ENCODE results near the gene PADI4. TPM values are rescaled to one million over a fixed set of nuclear protein-coding genes. Genes with fewer than 3 reads are reported as not detected.

PADI4 gene
- total RNA-seq, 1 experiment from 2014 or later: not detected

DNA sequence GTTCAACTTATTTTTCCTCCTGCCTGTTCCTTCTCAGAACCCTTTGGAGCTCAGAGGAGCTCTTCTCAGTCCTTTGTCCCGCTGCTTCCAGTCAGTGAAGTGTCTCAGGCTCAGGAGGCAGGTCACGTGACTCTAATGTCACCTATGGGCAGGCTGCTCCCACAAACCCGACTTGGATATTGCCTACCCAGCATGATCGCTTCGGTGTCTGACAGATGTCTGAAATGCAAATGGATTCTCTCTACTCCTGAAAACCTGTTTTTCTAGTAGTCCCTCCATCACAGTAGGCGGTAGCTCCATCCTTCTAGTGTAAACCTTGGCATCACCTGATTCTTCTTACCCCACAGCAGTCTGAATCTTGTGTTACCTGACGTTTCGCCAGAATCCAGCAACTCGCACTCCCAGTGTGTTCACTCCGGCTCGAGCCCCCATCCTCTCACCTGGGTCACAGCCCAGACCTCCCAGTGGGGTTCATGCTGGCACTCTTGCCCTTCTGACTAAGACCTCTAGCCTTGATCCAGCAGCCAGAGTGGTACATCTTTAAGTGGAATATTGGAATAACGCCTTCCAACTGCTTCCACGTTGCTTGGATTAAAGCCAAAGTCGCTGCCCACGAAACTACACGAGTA, 69.4 kb downstream of the PADI4 start:
- Histone ChIP-seq H3K27ac (ENCODE audit: low read length) (no peak overlapping the region), H3K4me3 (ENCODE audit: low read depth in 2 of 2, low read length in 2 of 2) (no peak overlapping the region), H3K27me3 (ENCODE audit: control insufficient read depth, insufficient read depth, low read length) (no peaks in the 10 kb centered on the region), H3K36me3 (ENCODE audit: control insufficient read depth, insufficient read depth, low read length) (no peaks in the 10 kb centered on the region), H3K4me1 (ENCODE audit: control insufficient read depth, insufficient read depth, low read length) (no peaks in the 10 kb centered on the region), H3K9me3 (ENCODE audit: control insufficient read depth, insufficient read depth, low read depth, low read length) (no peaks in the 10 kb centered on the region)
- ChIA-PET CTCF (no interaction called here), POLR2A (no interaction called here)
- DNase-seq (ENCODE audit: low read depth, low spot score): no peak
- no peak for ATAC-seq
- no peak for TF ChIP-seq POLR2AphosphoS5 (IDR thresholded peaks at IDR 0.05; ENCODE audit: low read depth, low read length)
- TF ChIP-seq TCF7L2 (IDR thresholded peaks at IDR 0.05; ENCODE audit: low read depth, low read length): no peak
- BruUV-seq (replicated peaks): no TSS peak
- intact Hi-C loops (cut with micrococcal nuclease; ENCODE audit: unreplicated experiment) (no loop called here), in situ Hi-C loops (cut with HindIII; ENCODE audit: low pct_unique_long_range_greater_than_20kb, low sequenced_read_pairs) (no loop called here)

DNA sequence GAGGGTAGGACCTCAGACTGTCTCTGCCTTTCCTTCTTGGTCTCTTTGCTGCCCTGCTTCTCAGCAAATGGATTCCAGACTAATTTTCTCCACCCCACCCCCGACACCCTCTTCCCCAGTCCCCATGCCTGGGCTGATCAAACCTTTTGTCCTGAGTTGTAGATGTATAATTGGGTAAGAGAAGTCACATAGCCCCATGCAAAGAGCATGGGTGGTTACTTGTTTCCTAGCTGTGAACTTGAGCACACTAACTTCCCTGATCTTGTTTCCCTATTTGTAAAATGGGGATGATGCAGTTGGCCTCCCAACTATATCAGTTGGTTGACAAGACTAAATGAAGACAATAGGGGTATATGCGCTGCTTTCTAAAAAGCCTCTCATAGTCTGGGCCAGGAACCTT, 73.2 kb downstream of the PADI4 start:
- in situ Hi-C loops (cut with HindIII; ENCODE audit: low pct_unique_long_range_greater_than_20kb, low sequenced_read_pairs): no loop called here
- POLR2A ChIA-PET: no interaction called here
- ATAC-seq (no peak), DNase-seq (ENCODE audit: low read depth, low spot score) (no peak)
- Histone ChIP-seq H3K36me3 (ENCODE audit: control insufficient read depth, insufficient read depth, low read length) (no peaks in the 10 kb centered on the region), H3K27me3 (ENCODE audit: control insufficient read depth, insufficient read depth, low read length) (no peaks in the 10 kb centered on the region), H3K27ac (ENCODE audit: low read length) (no peak overlapping the region), H3K4me1 (ENCODE audit: control insufficient read depth, insufficient read depth, low read length) (no peaks in the 10 kb centered on the region), H3K4me3 (ENCODE audit: low read depth in 2 of 2, low read length in 2 of 2) (no peak overlapping the region), H3K9me3 (ENCODE audit: control insufficient read depth, insufficient read depth, low read depth, low read length) (no peaks in the 10 kb centered on the region)
- no peak for TF ChIP-seq SIN3A (IDR thresholded peaks at IDR 0.05; ENCODE audit: borderline replicate concordance, insufficient read depth, low read depth, low read length)
- TF ChIP-seq POLR2AphosphoS5 (IDR thresholded peaks at IDR 0.05; ENCODE audit: low read depth, low read length): no peak
- TF ChIP-seq, protein P1, sequence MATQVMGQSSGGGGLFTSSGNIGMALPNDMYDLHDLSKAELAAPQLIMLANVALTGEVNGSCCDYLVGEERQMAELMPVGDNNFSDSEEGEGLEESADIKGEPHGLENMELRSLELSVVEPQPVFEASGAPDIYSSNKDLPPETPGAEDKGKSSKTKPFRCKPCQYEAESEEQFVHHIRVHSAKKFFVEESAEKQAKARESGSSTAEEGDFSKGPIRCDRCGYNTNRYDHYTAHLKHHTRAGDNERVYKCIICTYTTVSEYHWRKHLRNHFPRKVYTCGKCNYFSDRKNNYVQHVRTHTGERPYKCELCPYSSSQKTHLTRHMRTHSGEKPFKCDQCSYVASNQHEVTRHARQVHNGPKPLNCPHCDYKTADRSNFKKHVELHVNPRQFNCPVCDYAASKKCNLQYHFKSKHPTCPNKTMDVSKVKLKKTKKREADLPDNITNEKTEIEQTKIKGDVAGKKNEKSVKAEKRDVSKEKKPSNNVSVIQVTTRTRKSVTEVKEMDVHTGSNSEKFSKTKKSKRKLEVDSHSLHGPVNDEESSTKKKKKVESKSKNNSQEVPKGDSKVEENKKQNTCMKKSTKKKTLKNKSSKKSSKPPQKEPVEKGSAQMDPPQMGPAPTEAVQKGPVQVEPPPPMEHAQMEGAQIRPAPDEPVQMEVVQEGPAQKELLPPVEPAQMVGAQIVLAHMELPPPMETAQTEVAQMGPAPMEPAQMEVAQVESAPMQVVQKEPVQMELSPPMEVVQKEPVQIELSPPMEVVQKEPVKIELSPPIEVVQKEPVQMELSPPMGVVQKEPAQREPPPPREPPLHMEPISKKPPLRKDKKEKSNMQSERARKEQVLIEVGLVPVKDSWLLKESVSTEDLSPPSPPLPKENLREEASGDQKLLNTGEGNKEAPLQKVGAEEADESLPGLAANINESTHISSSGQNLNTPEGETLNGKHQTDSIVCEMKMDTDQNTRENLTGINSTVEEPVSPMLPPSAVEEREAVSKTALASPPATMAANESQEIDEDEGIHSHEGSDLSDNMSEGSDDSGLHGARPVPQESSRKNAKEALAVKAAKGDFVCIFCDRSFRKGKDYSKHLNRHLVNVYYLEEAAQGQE (IDR thresholded peaks at IDR 0.05; ENCODE audit: insufficient read depth in 1 of 2, low read depth in 2 of 2, low read length in 1 of 2): no peak
- no peak for TF ChIP-seq TCF7L2 (IDR thresholded peaks at IDR 0.05; ENCODE audit: low read depth, low read length)
- TF ChIP-seq, protein P2, sequence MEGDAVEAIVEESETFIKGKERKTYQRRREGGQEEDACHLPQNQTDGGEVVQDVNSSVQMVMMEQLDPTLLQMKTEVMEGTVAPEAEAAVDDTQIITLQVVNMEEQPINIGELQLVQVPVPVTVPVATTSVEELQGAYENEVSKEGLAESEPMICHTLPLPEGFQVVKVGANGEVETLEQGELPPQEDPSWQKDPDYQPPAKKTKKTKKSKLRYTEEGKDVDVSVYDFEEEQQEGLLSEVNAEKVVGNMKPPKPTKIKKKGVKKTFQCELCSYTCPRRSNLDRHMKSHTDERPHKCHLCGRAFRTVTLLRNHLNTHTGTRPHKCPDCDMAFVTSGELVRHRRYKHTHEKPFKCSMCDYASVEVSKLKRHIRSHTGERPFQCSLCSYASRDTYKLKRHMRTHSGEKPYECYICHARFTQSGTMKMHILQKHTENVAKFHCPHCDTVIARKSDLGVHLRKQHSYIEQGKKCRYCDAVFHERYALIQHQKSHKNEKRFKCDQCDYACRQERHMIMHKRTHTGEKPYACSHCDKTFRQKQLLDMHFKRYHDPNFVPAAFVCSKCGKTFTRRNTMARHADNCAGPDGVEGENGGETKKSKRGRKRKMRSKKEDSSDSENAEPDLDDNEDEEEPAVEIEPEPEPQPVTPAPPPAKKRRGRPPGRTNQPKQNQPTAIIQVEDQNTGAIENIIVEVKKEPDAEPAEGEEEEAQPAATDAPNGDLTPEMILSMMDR (IDR thresholded peaks at IDR 0.05): no peak
- no TSS peak for BruUV-seq (replicated peaks)
- CTCF ChIA-PET: no interaction called here
- intact Hi-C loops (cut with micrococcal nuclease; ENCODE audit: unreplicated experiment): no loop called here

DNA sequence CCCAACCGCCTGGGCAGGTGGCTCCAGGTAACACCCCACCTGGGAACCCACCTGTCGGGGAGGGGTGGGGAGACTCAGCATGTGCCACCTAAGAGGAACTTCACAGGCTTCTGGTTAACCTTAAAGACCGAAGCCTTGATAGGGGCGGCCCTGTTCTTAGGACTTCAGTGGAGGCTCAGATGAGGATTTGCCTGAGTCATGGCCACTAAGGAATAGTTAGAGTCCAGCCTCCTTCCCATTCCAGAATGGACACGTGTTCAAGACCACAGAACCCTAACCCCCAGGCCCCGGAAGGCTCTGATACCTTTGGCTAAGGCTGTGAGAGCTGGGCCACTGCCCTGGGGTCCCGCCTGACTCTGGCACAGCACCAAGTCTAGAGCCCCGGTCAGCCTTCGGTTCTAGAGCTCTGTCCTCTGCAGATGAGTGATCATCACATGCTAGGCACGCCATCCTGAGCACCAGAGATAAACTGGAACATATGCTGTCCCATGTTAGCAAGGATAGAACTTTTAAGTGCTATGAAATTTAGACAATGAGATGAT, 84.3 kb downstream of the PADI4 start:
- CTCF ChIA-PET: no interaction called here
- Histone ChIP-seq H3K27ac (ENCODE audit: low read length) (no peak overlapping the region), H3K36me3 (ENCODE audit: control insufficient read depth, insufficient read depth, low read length) (no peaks in the 10 kb centered on the region), H3K27me3 (ENCODE audit: control insufficient read depth, insufficient read depth, low read length) (no peaks in the 10 kb centered on the region), H3K4me1 (ENCODE audit: control insufficient read depth, insufficient read depth, low read length) (no peaks in the 10 kb centered on the region), H3K9me3 (ENCODE audit: control insufficient read depth, insufficient read depth, low read depth, low read length) (no peaks in the 10 kb centered on the region), H3K4me3 (ENCODE audit: low read depth in 2 of 2, low read length in 2 of 2) (no peak overlapping the region)
- DNase-seq (ENCODE audit: low read depth, low spot score) (no peak), ATAC-seq (no peak)
- BruUV-seq (replicated peaks): no TSS peak
- TF ChIP-seq, protein P2 (IDR thresholded peaks at IDR 0.05): no peak
- TF ChIP-seq TCF7L2 (IDR thresholded peaks at IDR 0.05; ENCODE audit: low read depth, low read length): no peak
- TF ChIP-seq SIN3A (IDR thresholded peaks at IDR 0.05; ENCODE audit: borderline replicate concordance, insufficient read depth, low read depth, low read length): no peak
- no peak for TF ChIP-seq POLR2AphosphoS5 (IDR thresholded peaks at IDR 0.05; ENCODE audit: low read depth, low read length)
- TF ChIP-seq, protein P1 (IDR thresholded peaks at IDR 0.05; ENCODE audit: insufficient read depth in 1 of 2, low read depth in 2 of 2, low read length in 1 of 2): no peak
- intact Hi-C loops (cut with micrococcal nuclease; ENCODE audit: unreplicated experiment) (no loop called here), in situ Hi-C loops (cut with HindIII; ENCODE audit: low pct_unique_long_range_greater_than_20kb, low sequenced_read_pairs) (no loop called here)
- POLR2A ChIA-PET: no interaction called here

Data from Panc1 (cell line).